Natural killer cell (primary cell): Measurements from ENCODE around the gene AEBP1. TPM values are rescaled to one million over a fixed set of nuclear protein-coding genes. Genes with fewer than 3 reads are reported as not detected.

Source experiments
- ATAC-seq, 3 donors: fragments of 150-1000 bp in 2 of 3; fragments of 200-7000 bp in 1 of 3; cut with Tn5 transposase; 1 replicate in 1 of 3; 2 replicates in 2 of 3; pipeline ENCODE4 v1.10.0; 2021; ENCODE audit warnings: mild to moderate bottlenecking in 2 of 3, moderate library complexity in 2 of 3
- DNase-seq, 2 donors: peaks; one replicate each; pipeline versions ENCODE4 v3.0.0 to v3.0.0-alpha.2; 2013 to 2021; ENCODE audit warnings: mixed read lengths in 1 of 2
- H3K27ac ChIP-seq: one replicate; pipeline ENCODE4 v1.5.1; 2013; ENCODE audit warnings: mild to moderate bottlenecking, low read length
- H3K27me3 ChIP-seq: one replicate; pipeline ENCODE4 v1.6.1; 2013; ENCODE audit warnings: low read length; ENCODE audit not compliant: control insufficient read depth, insufficient read depth
- H3K36me3 ChIP-seq: one replicate; pipeline ENCODE4 v1.6.1; 2013; ENCODE audit warnings: low read length; ENCODE audit not compliant: control insufficient read depth, insufficient read depth
- H3K4me1 ChIP-seq: one replicate; pipeline ENCODE4 v1.6.1; 2013; ENCODE audit warnings: low read length; ENCODE audit not compliant: control insufficient read depth, insufficient read depth
- H3K4me3 ChIP-seq: one replicate; pipeline ENCODE4 v1.5.1; 2013; ENCODE audit warnings: low read length
- H3K9me3 ChIP-seq: one replicate; pipeline ENCODE4 v1.6.1; 2013; ENCODE audit warnings: low read length; ENCODE audit not compliant: control insufficient read depth, insufficient read depth
- H3K27ac Mint-ChIP-seq, 2 donors: one replicate each; pipeline ENCODE4 v1.8.0; 2022; ENCODE audit warnings: mild to moderate bottlenecking in 2 of 2, mixed read lengths in 2 of 2, moderate library complexity in 1 of 2
- H3K27me3 Mint-ChIP-seq, 2 donors: one replicate each; pipeline ENCODE4 v1.8.0; 2022; ENCODE audit warnings: low read depth in 2 of 2, mixed read lengths in 2 of 2
- H3K36me3 Mint-ChIP-seq: one replicate; pipeline ENCODE4 v1.8.0; 2022; ENCODE audit warnings: mixed read lengths
- H3K4me1 Mint-ChIP-seq, 2 donors: one replicate each; pipeline ENCODE4 v1.8.0; 2022; ENCODE audit warnings: mixed read lengths in 2 of 2
- H3K4me3 Mint-ChIP-seq: one replicate; pipeline ENCODE4 v1.8.0; 2022; ENCODE audit warnings: mild to moderate bottlenecking, moderate library complexity, mixed read lengths
- H3K9me3 Mint-ChIP-seq, 2 donors: one replicate each; pipeline ENCODE4 v1.8.0; 2022; ENCODE audit warnings: mixed read lengths in 2 of 2
- WGBS: methylation state at CpG from one replicate; pipeline ENCODE4 v1.1.7; 2013; ENCODE audit warnings: missing lambda C conversion rate; ENCODE audit not compliant: insufficient coverage; 5-methylcytosine and 5-hydroxymethylcytosine counted together
- intact Hi-C: fragments of 100-400 bp; cut with micrococcal nuclease; formaldehyde crosslinking; loops from one replicate; pipeline ENCODE4 v1.14.2; 2022
- total RNA-seq, 4 donors: library from RNA; stranded (reverse); fragments of 120-200 nt in 1 of 4; gene quantifications; one replicate each; pipeline versions ENCODE4 v1.2.3 to v1.2.4, GENCODE V29; 2013 to 2022
- TF ChIP-seq, protein P1 (sequence below): fragments of 200-600 bp; IDR thresholded peaks from one replicate; pipeline ENCODE4 v1.8.0; 2022; ENCODE audit warnings: antibody characterized with exemption

The AEBP1 gene
- total RNA-seq, 3 donors from 2014 or later (not counting 1 experiment from before 2014, with no cell fraction given) = 3.3 to 9.0 (median 6.4) TPM

- no peak overlapping the region for H3K27ac Mint-ChIP-seq
These were observed 9.1 kb upstream of the AEBP1 start for GRCh38 chr7:44094883-44095592.

GRCh38 chr7:44095781-44096180 lies 8.4 kb upstream of the AEBP1 start:
- Mint-ChIP-seq H3K4me3 (no peak overlapping the region), H3K27me3 (peaks cover 1 to 3% of the 10 kb centered on the region in 2 donors), H3K9me3 (no peaks in the 10 kb centered on the region), H3K4me1 (no peaks in the 10 kb centered on the region), H3K27ac (no peak overlapping the region), H3K36me3 (no peaks in the 10 kb centered on the region)
- Histone ChIP-seq H3K27me3 (no peaks in the 10 kb centered on the region), H3K36me3 (no peaks in the 10 kb centered on the region), H3K9me3 (no peaks in the 10 kb centered on the region), H3K27ac (no peak overlapping the region), H3K4me3 (no peak overlapping the region), H3K4me1 (peaks cover 11% of the 10 kb centered on the region)
- intact Hi-C loops = no loop called here
- ATAC-seq = no peak
- no peak for DNase-seq
- WGBS = 95% methylated on average over 3 of the region's 3 CpGs
- TF ChIP-seq, protein P1, sequence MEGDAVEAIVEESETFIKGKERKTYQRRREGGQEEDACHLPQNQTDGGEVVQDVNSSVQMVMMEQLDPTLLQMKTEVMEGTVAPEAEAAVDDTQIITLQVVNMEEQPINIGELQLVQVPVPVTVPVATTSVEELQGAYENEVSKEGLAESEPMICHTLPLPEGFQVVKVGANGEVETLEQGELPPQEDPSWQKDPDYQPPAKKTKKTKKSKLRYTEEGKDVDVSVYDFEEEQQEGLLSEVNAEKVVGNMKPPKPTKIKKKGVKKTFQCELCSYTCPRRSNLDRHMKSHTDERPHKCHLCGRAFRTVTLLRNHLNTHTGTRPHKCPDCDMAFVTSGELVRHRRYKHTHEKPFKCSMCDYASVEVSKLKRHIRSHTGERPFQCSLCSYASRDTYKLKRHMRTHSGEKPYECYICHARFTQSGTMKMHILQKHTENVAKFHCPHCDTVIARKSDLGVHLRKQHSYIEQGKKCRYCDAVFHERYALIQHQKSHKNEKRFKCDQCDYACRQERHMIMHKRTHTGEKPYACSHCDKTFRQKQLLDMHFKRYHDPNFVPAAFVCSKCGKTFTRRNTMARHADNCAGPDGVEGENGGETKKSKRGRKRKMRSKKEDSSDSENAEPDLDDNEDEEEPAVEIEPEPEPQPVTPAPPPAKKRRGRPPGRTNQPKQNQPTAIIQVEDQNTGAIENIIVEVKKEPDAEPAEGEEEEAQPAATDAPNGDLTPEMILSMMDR = no peak

More at GRCh38 chr7:44094883-44095592, 9.1 kb upstream of the AEBP1 start:
- Mint-ChIP-seq H3K4me1 (no peaks in the 10 kb centered on the region), H3K27me3 (peaks cover 3 to 6% of the 10 kb centered on the region in 2 donors), H3K9me3 (no peaks in the 10 kb centered on the region), H3K36me3 (no peaks in the 10 kb centered on the region), H3K4me3 (no peak overlapping the region)
- WGBS = 73% methylated on average over 2 of the region's 2 CpGs
- Histone ChIP-seq H3K4me1 (peaks cover 11% of the 10 kb centered on the region), H3K27ac (no peak overlapping the region), H3K4me3 (no peak overlapping the region), H3K9me3 (no peaks in the 10 kb centered on the region), H3K27me3 (no peaks in the 10 kb centered on the region), H3K36me3 (no peaks in the 10 kb centered on the region)
- intact Hi-C loops = no loop called here
- TF ChIP-seq, protein P1 = no peak
- DNase-seq = no peak
- ATAC-seq = no peak

GRCh38 chr7:44096326-44096881 lies 7.7 kb upstream of the AEBP1 start:
- Histone ChIP-seq H3K27me3 (no peaks in the 10 kb centered on the region), H3K4me1 (peaks cover 11% of the 10 kb centered on the region), H3K27ac (no peak overlapping the region), H3K36me3 (no peaks in the 10 kb centered on the region), H3K9me3 (no peaks in the 10 kb centered on the region), H3K4me3 (no peak overlapping the region)
- ATAC-seq (no peak), DNase-seq (no peak)
- H3K4me3 Mint-ChIP-seq = no peak overlapping the region
- 76% methylated on average over 8 of the region's 8 CpGs for WGBS
- no peaks in the 10 kb centered on the region for H3K4me1 Mint-ChIP-seq
- H3K36me3 Mint-ChIP-seq = no peaks in the 10 kb centered on the region
- no peaks in the 10 kb centered on the region for H3K9me3 Mint-ChIP-seq
- intact Hi-C loops = no loop called here
- TF ChIP-seq, protein P1 = no peak
- no peaks in the 10 kb centered on the region for H3K27me3 Mint-ChIP-seq
- H3K27ac Mint-ChIP-seq = no peak overlapping the region
